Parathyroid adenoma (tissue), 2 donors: Measurements from ENCODE around the gene CELF3.
"Not testable (repeated sequence)": the region's sequence is repeated elsewhere in the genome, so short reads cannot be mapped to it uniquely, and the experiment has no call there.

Source experiments
- H2AFZ ChIP-seq: fragments of 300-600 bp; sonication (generic); one replicate; pipeline ENCODE4 v1.7.0; 2017; ENCODE audit warnings: antibody characterized with exemption, mild to moderate bottlenecking
- H3K27ac ChIP-seq: fragments of 300-600 bp; sonication (generic); one replicate; pipeline ENCODE4 v1.7.0; 2017
- H3K27me3 ChIP-seq: fragments of 300-600 bp; sonication (generic); one replicate; pipeline ENCODE4 v1.7.0; 2017; ENCODE audit warnings: low read length; ENCODE audit not compliant: control insufficient read depth, insufficient read depth
- H3K36me3 ChIP-seq: fragments of 300-600 bp; sonication (generic); one replicate; pipeline ENCODE4 v1.7.0; 2017; ENCODE audit warnings: low read length; ENCODE audit not compliant: control insufficient read depth, insufficient read depth
- H3K4me1 ChIP-seq: fragments of 300-600 bp; sonication (generic); one replicate; pipeline ENCODE4 v1.7.0; 2017; ENCODE audit warnings: control low read depth
- H3K4me2 ChIP-seq: fragments of 300-600 bp; sonication (generic); one replicate; pipeline ENCODE4 v1.7.0; 2017; ENCODE audit warnings: low read length
- H3K4me3 ChIP-seq: fragments of 300-600 bp; sonication (generic); one replicate; pipeline ENCODE4 v1.7.0; 2017; ENCODE audit warnings: low read depth, low read length
- H3K79me2 ChIP-seq: fragments of 300-600 bp; sonication (generic); one replicate; pipeline ENCODE4 v1.7.0; 2017; ENCODE audit warnings: control low read depth
- H3K9ac ChIP-seq: fragments of 300-600 bp; sonication (generic); one replicate; pipeline ENCODE4 v1.7.0; 2017; ENCODE audit warnings: mild to moderate bottlenecking
- H3K9me3 ChIP-seq: fragments of 300-600 bp; sonication (generic); one replicate; pipeline ENCODE4 v1.7.0; 2017; ENCODE audit warnings: low read length; ENCODE audit not compliant: control insufficient read depth
- CTCF ChIP-seq: fragments of 300-600 bp; sonication (generic); IDR thresholded peaks from one replicate; pipeline ENCODE4 v1.7.0; 2017; ENCODE audit warnings: antibody characterized with exemption, mild to moderate bottlenecking
- donor health status: primary hyperparathyroidism.

Gene CELF3

GRCh38 chr1:151692226-151692625, 24.4 kb downstream of the CELF3 start:
- Histone ChIP-seq H3K27me3 (no peaks in the 10 kb centered on the region), H3K9me3 (no peaks in the 10 kb centered on the region), H3K4me2 (no peak overlapping the region), H3K4me3 (no peak overlapping the region), H3K9ac (no peak overlapping the region), H3K79me2 (no peaks in the 10 kb centered on the region), H2AFZ (no peak overlapping the region), H3K27ac (no peak overlapping the region), H3K4me1 (no peaks in the 10 kb centered on the region), H3K36me3 (no peaks in the 10 kb centered on the region)
- TF ChIP-seq CTCF = no peak

- H2AFZ ChIP-seq = no peak overlapping the region
- no peak overlapping the region for H3K4me3 ChIP-seq
- no peak overlapping the region for H3K27ac ChIP-seq
- no peak overlapping the region for H3K4me2 ChIP-seq
- no peaks in the 10 kb centered on the region for H3K4me1 ChIP-seq
- no peaks in the 10 kb centered on the region for H3K79me2 ChIP-seq
- H3K36me3 ChIP-seq = no peaks in the 10 kb centered on the region
- no peaks in the 10 kb centered on the region for H3K9me3 ChIP-seq
- no peak overlapping the region for H3K9ac ChIP-seq
- no peaks in the 10 kb centered on the region for H3K27me3 ChIP-seq
- TF ChIP-seq CTCF = no peak
Observed at GRCh38 chr1:151689494-151689893, 27.1 kb downstream of the CELF3 start.

DNA sequence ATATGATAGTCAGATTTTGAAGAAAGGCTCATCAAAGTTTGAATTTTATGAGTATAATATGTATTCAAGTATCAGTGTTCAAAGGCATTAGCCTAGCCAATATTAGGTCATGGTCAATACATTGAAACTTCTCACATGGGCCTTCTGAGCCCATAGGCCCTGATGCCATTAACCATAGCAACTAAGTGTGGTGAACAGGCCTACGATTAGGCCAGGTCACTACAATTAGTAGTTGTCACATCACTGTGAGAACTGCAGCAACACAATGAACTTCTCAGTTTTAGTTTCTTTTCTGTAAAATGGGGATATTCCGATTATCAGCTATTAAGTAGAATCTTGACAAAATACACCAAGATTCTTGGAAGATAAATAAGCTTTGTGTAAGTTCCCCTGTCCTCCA, 30.0 kb downstream of the CELF3 start:
- Histone ChIP-seq H3K79me2 (no peaks in the 10 kb centered on the region), H3K9me3 (no peaks in the 10 kb centered on the region), H3K27ac (no peak overlapping the region), H3K4me3 (no peak overlapping the region), H3K27me3 (no peaks in the 10 kb centered on the region), H3K4me2 (no peak overlapping the region), H3K4me1 (no peaks in the 10 kb centered on the region), H3K36me3 (no peaks in the 10 kb centered on the region), H3K9ac (no peak overlapping the region), H2AFZ (no peak overlapping the region)
- TF ChIP-seq CTCF = no peak

DNA sequence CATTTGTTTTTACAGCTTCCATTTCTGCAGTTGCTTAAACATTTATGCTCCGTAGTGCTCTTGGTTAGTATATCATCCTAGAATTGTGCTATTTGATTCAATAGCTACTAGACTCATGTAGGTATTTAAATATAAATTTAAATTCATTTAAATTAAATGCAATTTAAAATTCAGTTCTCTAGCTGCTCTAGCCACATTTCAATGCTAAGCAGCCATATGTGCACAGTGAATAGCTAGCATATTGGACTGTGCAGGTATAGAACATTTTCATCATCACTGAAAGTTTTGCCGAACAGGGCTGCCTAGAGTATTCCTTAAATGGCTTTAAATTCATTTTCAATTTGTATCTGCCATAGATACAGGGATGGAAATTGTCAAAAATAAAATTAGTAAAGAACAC, 32.5 kb downstream of the CELF3 start:
- Histone ChIP-seq H3K9me3 (no peaks in the 10 kb centered on the region), H2AFZ (no peak overlapping the region), H3K27me3 (no peaks in the 10 kb centered on the region), H3K4me2 (no peak overlapping the region), H3K79me2 (no peaks in the 10 kb centered on the region), H3K9ac (no peak overlapping the region), H3K36me3 (no peaks in the 10 kb centered on the region), H3K4me3 (no peak overlapping the region), H3K27ac (no peak overlapping the region), H3K4me1 (no peaks in the 10 kb centered on the region)
- no peak for TF ChIP-seq CTCF

- H3K9ac ChIP-seq, H3K27ac ChIP-seq, H3K27me3 ChIP-seq, H3K4me2 ChIP-seq, H3K9me3 ChIP-seq, H3K4me3 ChIP-seq, H2AFZ ChIP-seq, H3K4me1 ChIP-seq, H3K79me2 ChIP-seq, H3K36me3 ChIP-seq: not testable (repeated sequence)
Observed at GRCh38 chr1:151682901-151683300, 33.7 kb downstream of the CELF3 start.
